Kidney (tissue), 14 donors: ENCODE measurements around the gene PPFIBP1. TPM values are rescaled to one million over a fixed set of nuclear protein-coding genes. Genes with fewer than 3 reads are reported as not detected.
A peak's percentile ranks its signal among the peaks of the same experiment; 100 is the strongest.

Experiments used
- DNase-seq, 5 donors: peaks; one replicate each; pipeline ENCODE4 v3.0.0-alpha.2; 2013 to 2020
- FAIRE-seq: peaks from 2 replicates; lab custom pipeline; 2012; peaks lifted over from hg19 to GRCh38; lab: Jason Lieb, UNC
- H3K27ac ChIP-seq, 2 donors: one replicate each; pipeline ENCODE4 v1.7.0; 2013; ENCODE audit warnings: low read depth in 2 of 2, low read length in 2 of 2, inconsistent platforms in 1 of 2
- H3K27me3 ChIP-seq: one replicate; pipeline ENCODE4 v1.7.1; 2013; ENCODE audit warnings: low read length, inconsistent platforms; ENCODE audit not compliant: control insufficient read depth, insufficient read depth
- H3K36me3 ChIP-seq, 3 donors: one replicate each; pipeline versions ENCODE4 v1.7.0 to v1.7.1; 2013; ENCODE audit warnings: low read length in 3 of 3, control low read depth in 1 of 3, inconsistent platforms in 1 of 3; ENCODE audit not compliant: insufficient read depth in 3 of 3, control insufficient read depth in 2 of 3
- H3K4me1 ChIP-seq, 3 donors: one replicate each; pipeline versions ENCODE4 v1.7.0 to v1.7.1; 2013; ENCODE audit warnings: low read length in 3 of 3, inconsistent platforms in 1 of 3, low read depth in 1 of 3; ENCODE audit not compliant: control insufficient read depth in 2 of 3, insufficient read depth in 2 of 3
- H3K4me3 ChIP-seq, 3 donors: one replicate each; pipeline versions ENCODE4 v1.7.0 to v1.8.1; 2013; ENCODE audit warnings: low read length in 3 of 3, control low read depth in 1 of 3, inconsistent platforms in 1 of 3
- H3K9ac ChIP-seq, 3 donors: one replicate each; pipeline versions ENCODE4 v1.7.0 to v1.7.1; 2013; ENCODE audit warnings: low read length in 3 of 3, control low read depth in 1 of 3, inconsistent platforms in 1 of 3
- H3K9me3 ChIP-seq, 3 donors: one replicate each; pipeline versions ENCODE4 v1.7.0 to v1.7.1; 2013; ENCODE audit warnings: low read length in 3 of 3, control low read depth in 1 of 3, inconsistent platforms in 1 of 3; ENCODE audit not compliant: control insufficient read depth in 2 of 3, insufficient read depth in 1 of 3
- CTCF ChIP-seq: IDR thresholded peaks from 3 replicates; pipeline ENCODE4 v1.5.1; 2012; ENCODE audit warnings: mild to moderate bottlenecking, moderate library complexity, borderline replicate concordance; ENCODE audit not compliant: insufficient read depth; ENCODE audit errors: extremely low read depth
- intact Hi-C: fragments of 100-400 bp; cut with DNase I; formaldehyde crosslinking; loops from one replicate; pipeline ENCODE4 v1.11.1; 2022
- polyA plus RNA-seq: library from polyadenylated mRNA; stranded (reverse); fragments of 350-450 nt; fragmentation: Illumina TruSeq; extraction: RNeasy Lipid Tissue Mini Kit (QIAGEN cat#74804); gene quantifications from one replicate; pipeline ENCODE4 v1.2.3, GENCODE V29; 2014; ENCODE audit warnings: low read depth, low replicate concordance; ENCODE audit not compliant: insufficient read depth
- total RNA-seq: library from RNA; stranded (reverse); fragmentation: NEBNext Ultra II Directional; extraction: Animal tissue kit (Norgen Biotek cat#: 25700); gene quantifications from one replicate; pipeline ENCODE4 v1.2.1, GENCODE V29; 2021
- donor health status: control.
- donor health status: control.
- donor health status: control.
- donor health status: control.
- donor health status: control.
- donor health status: DM: yes; HTN: yes; CAD: no.
- donor health status: Normal renal cell carcinoma (clear cell type).

PPFIBP1 gene
- total and polyA plus RNA-seq, 2 donors from 2014 or later: 12.7 to 175 TPM

GRCh38 chr12:27516625-27517024 is 7.4 kb upstream of the PPFIBP1 start:
- DNase-seq (no peak), FAIRE-seq (no peak)
- Histone ChIP-seq H3K36me3 (no peaks in the 10 kb centered on the region), H3K4me1 (peaks cover 0 to 8% (median 6%) of the 10 kb centered on the region in 3 donors), H3K9ac (no peak overlapping the region), H3K27ac (peak overlapping the region in 1 of 2 donors; percentile 30), H3K4me3 (no peak overlapping the region), H3K27me3 (no peaks in the 10 kb centered on the region), H3K9me3 (no peaks in the 10 kb centered on the region)
- intact Hi-C loops: no loop called here
- no peak for TF ChIP-seq CTCF

- intact Hi-C loops: no loop called here
These were observed 6.5 kb upstream of the PPFIBP1 start for GRCh38 chr12:27517546-27517945.

GRCh38 chr12:27517961-27518665 is 5.9 kb upstream of the PPFIBP1 start:
- no peak overlapping the region for H3K9ac ChIP-seq
- DNase-seq (peak in 1 of 5 donors; percentile 32), FAIRE-seq (no peak)
- no peak for TF ChIP-seq CTCF
- H3K27ac ChIP-seq: no peak overlapping the region
- intact Hi-C loops: no loop called here
- H3K4me1 ChIP-seq: peaks cover 2 to 11% (median 9%) of the 10 kb centered on the region in 3 donors
- no peaks in the 10 kb centered on the region for H3K36me3 ChIP-seq
- H3K9me3 ChIP-seq: no peaks in the 10 kb centered on the region
- no peaks in the 10 kb centered on the region for H3K27me3 ChIP-seq
- no peak overlapping the region for H3K4me3 ChIP-seq

More at GRCh38 chr12:27517546-27517945, 6.5 kb upstream of the PPFIBP1 start:
- Histone ChIP-seq H3K27ac (no peak overlapping the region), H3K4me3 (no peak overlapping the region), H3K9me3 (no peaks in the 10 kb centered on the region), H3K4me1 (peaks cover 0 to 9% (median 8%) of the 10 kb centered on the region in 3 donors), H3K9ac (no peak overlapping the region), H3K36me3 (no peaks in the 10 kb centered on the region), H3K27me3 (no peaks in the 10 kb centered on the region)
- no peak for FAIRE-seq
- no peak for DNase-seq
- TF ChIP-seq CTCF: no peak
